ENCODE results near the gene TSPAN18.

DNA sequence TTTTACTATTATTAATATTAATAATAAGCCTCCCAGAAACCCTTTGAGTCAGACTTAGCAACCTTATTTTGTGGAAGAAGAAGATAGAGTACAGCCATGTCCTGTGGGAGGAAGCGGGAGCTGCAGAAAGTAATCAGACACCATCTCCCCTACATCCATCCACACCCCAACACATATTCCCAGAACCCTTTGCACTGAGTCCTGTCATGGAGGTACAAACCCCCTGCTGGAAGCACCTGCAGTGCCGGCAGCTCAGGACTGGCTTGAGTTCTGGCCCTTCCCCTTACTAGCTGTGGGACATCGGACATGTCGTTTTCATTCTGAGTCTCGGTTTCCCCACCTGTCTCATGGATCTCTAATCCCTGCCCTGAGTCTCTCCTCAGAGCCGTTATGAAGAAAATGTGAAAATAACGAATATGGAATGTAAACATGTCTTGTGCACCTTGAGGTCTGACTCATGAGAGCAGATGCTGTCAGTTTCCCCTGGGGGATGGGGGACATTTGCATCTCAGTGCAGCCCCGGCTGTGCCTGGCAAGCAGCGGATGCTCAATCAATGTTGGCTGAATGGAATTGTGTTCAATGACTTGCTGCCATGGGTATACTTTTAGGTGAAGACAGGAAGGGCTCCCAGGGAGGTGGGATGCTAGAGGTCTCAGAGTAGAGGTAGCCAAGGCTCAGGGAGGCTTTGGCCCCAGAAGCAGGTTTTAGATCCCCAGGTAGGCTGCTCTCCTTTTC lies 178.5 kb downstream of the TSPAN18 start:
- TF ChIP-seq YY1 (IDR thresholded peaks at IDR 0.05; ENCODE audit: insufficient read depth, insufficient read length) (no peak), ZNF274 (IDR thresholded peaks at IDR 0.05; ENCODE audit: low read depth, low read length) (no peak), SUZ12 (IDR thresholded peaks at IDR 0.05; ENCODE audit: extremely low read depth, insufficient read depth, insufficient read length) (no peak)
